Measurements from ENCODE around the gene ZNF8. TPM values are rescaled to one million over a fixed set of nuclear protein-coding genes. Genes with fewer than 3 reads are reported as not detected.

Gene ZNF8
- total and polyA plus RNA-seq, 2 donors (not counting 1 experiment from before 2014, with no cell fraction given) = 2.6 to 5.6 TPM

GRCh38 chr19:58351558-58351878 is 72.8 kb downstream of the ZNF8 start:
- no peak for DNase-seq (ENCODE audit: low read depth in 2 of 2)
- Histone ChIP-seq H3K9me3 (ENCODE audit: control insufficient read depth, insufficient read depth, low read depth, low read length) (no peaks in the 10 kb centered on the region), H3K27me3 (ENCODE audit: control insufficient read depth, insufficient read depth, low read length) (no peaks in the 10 kb centered on the region), H3K27ac (ENCODE audit: insufficient read depth, low read length) (no peak overlapping the region), H3K4me1 (ENCODE audit: control insufficient read depth, extremely low read depth, insufficient read depth, low read length) (no peaks in the 10 kb centered on the region), H4K20me1 (ENCODE audit: control insufficient read depth, extremely low read depth, insufficient read depth, low read length) (no peaks in the 10 kb centered on the region), H3K79me2 (ENCODE audit: control insufficient read depth, insufficient read depth, low read length) (no peaks in the 10 kb centered on the region), H3K4me3 (replicated peaks in 1 of 4; ENCODE audit: control extremely low read depth in 1 of 4, insufficient read depth in 1 of 4, low read depth in 3 of 4, low read length in 4 of 4) (no peak overlapping the region), H3K4me2 (ENCODE audit: extremely low read depth, insufficient read depth, low read length) (no peak overlapping the region), H3K36me3 (ENCODE audit: control insufficient read depth, insufficient read depth, low read length) (peaks cover 2% of the 10 kb centered on the region), H3K9ac (ENCODE audit: insufficient read depth, low read length) (no peak overlapping the region), H2AFZ (ENCODE audit: low read length) (no peak overlapping the region)
- TF ChIP-seq EZH2 (IDR thresholded peaks at IDR 0.05; ENCODE audit: low read length, missing control alignments) (no peak), CTCF (conservative IDR thresholded peaks at IDR 0.05 in 1 of 2, IDR thresholded peaks at IDR 0.05 in 1 of 2; ENCODE audit: low read depth in 1 of 2, low read length in 2 of 2) (no peak)

GRCh38 chr19:58351990-58352755 is 73.4 kb downstream of the ZNF8 start:
- H3K27ac ChIP-seq (ENCODE audit: insufficient read depth, low read length) = no peak overlapping the region
- no peak overlapping the region for H3K4me2 ChIP-seq (ENCODE audit: extremely low read depth, insufficient read depth, low read length)
- peaks cover 2% of the 10 kb centered on the region for H3K36me3 ChIP-seq (ENCODE audit: control insufficient read depth, insufficient read depth, low read length)
- no peaks in the 10 kb centered on the region for H3K27me3 ChIP-seq (ENCODE audit: control insufficient read depth, insufficient read depth, low read length)
- H2AFZ ChIP-seq (ENCODE audit: low read length) = no peak overlapping the region
- no peaks in the 10 kb centered on the region for H3K79me2 ChIP-seq (ENCODE audit: control insufficient read depth, insufficient read depth, low read length)
- H3K9me3 ChIP-seq (ENCODE audit: control insufficient read depth, insufficient read depth, low read depth, low read length) = no peaks in the 10 kb centered on the region
- H3K4me3 ChIP-seq (replicated peaks in 1 of 4; ENCODE audit: control extremely low read depth in 1 of 4, insufficient read depth in 1 of 4, low read depth in 3 of 4, low read length in 4 of 4) = no peak overlapping the region
- H4K20me1 ChIP-seq (ENCODE audit: control insufficient read depth, extremely low read depth, insufficient read depth, low read length) = no peaks in the 10 kb centered on the region
- TF ChIP-seq CTCF (conservative IDR thresholded peaks at IDR 0.05 in 1 of 2, IDR thresholded peaks at IDR 0.05 in 1 of 2; ENCODE audit: low read depth in 1 of 2, low read length in 2 of 2) = no peak
- TF ChIP-seq EZH2 (IDR thresholded peaks at IDR 0.05; ENCODE audit: low read length, missing control alignments) = no peak
- H3K4me1 ChIP-seq (ENCODE audit: control insufficient read depth, extremely low read depth, insufficient read depth, low read length) = no peaks in the 10 kb centered on the region
- no peak overlapping the region for H3K9ac ChIP-seq (ENCODE audit: insufficient read depth, low read length)
- no peak for DNase-seq (ENCODE audit: low read depth in 2 of 2)

Other genes starting within 250 kb of the ZNF8 start
- under 0.01 TPM in 1 of 2 replicates, not detected in the other for gene ZSCAN1, start 244.9 kb upstream of the ZNF8 start, total RNA-seq
- not detected in 2 replicates for gene ZSCAN1, start 244.9 kb upstream of the ZNF8 start, polyA plus RNA-seq
- gene ZNF135, start 219.7 kb upstream of the ZNF8 start, total RNA-seq = 6.2 and 11.2 TPM in 2 replicates
- gene ZNF135, start 219.7 kb upstream of the ZNF8 start, polyA plus RNA-seq = 5.6 and 6.6 TPM in 2 replicates
- gene ZSCAN18, start 180.7 kb upstream of the ZNF8 start, total RNA-seq = 51.6 and 71.0 TPM in 2 replicates
- gene ZSCAN18, start 180.7 kb upstream of the ZNF8 start, polyA plus RNA-seq = 13.6 and 17.6 TPM in 2 replicates
- 17.2 and 21.1 TPM in 2 replicates for gene ZNF329, start 128.2 kb upstream of the ZNF8 start, total RNA-seq
- gene ZNF329, start 128.2 kb upstream of the ZNF8 start, polyA plus RNA-seq = 6.3 and 6.8 TPM in 2 replicates
- gene ZNF274, start 95.9 kb upstream of the ZNF8 start, total RNA-seq = 25.4 and 37.5 TPM in 2 replicates
- 12.8 and 13.9 TPM in 2 replicates for gene ZNF274, start 95.9 kb upstream of the ZNF8 start, polyA plus RNA-seq
- 34.4 and 40.8 TPM in 2 replicates for gene ZNF544, start 50.0 kb upstream of the ZNF8 start, total RNA-seq
- 17.6 and 22.0 TPM in 2 replicates for gene ZNF544, start 50.0 kb upstream of the ZNF8 start, polyA plus RNA-seq
- gene ERVK3-1, start 26.4 kb downstream of the ZNF8 start, total RNA-seq = 20.0 and 25.6 TPM in 2 replicates
- gene ERVK3-1, start 26.4 kb downstream of the ZNF8 start, polyA plus RNA-seq = 36.6 and 44.7 TPM in 2 replicates
- 2.3 and 3.0 TPM in 2 replicates for gene ZSCAN22, start 48.0 kb downstream of the ZNF8 start, total RNA-seq
- gene ZSCAN22, start 48.0 kb downstream of the ZNF8 start, polyA plus RNA-seq = 2.8 and 3.0 TPM in 2 replicates
- gene A1BG, start 74.5 kb downstream of the ZNF8 start, total RNA-seq = 3.3 and 12.6 TPM in 2 replicates
- 5.0 and 8.3 TPM in 2 replicates for gene A1BG, start 74.5 kb downstream of the ZNF8 start, polyA plus RNA-seq
- 1.5 and 2.5 TPM in 2 replicates for gene ZNF497, start 83.8 kb downstream of the ZNF8 start, total RNA-seq
- gene ZNF497, start 83.8 kb downstream of the ZNF8 start, polyA plus RNA-seq = 0.03 and 0.05 TPM in 2 replicates
- 1.5 and 1.8 TPM in 2 replicates for gene ZNF837, start 102.1 kb downstream of the ZNF8 start, total RNA-seq
- 0.18 and 0.27 TPM in 2 replicates for gene ZNF837, start 102.1 kb downstream of the ZNF8 start, polyA plus RNA-seq
- gene RPS5, start 108.3 kb downstream of the ZNF8 start, total RNA-seq = 2,126 and 2,800 TPM in 2 replicates
- 1,173 and 1,532 TPM in 2 replicates for gene RPS5, start 108.3 kb downstream of the ZNF8 start, polyA plus RNA-seq
- gene RNF225, start 116.7 kb downstream of the ZNF8 start, total RNA-seq = under 0.01 TPM in 1 of 2 replicates, not detected in the other
- not detected in 2 replicates for gene RNF225, start 116.7 kb downstream of the ZNF8 start, polyA plus RNA-seq
- 16.9 and 18.8 TPM in 2 replicates for gene ZNF584, start 129.7 kb downstream of the ZNF8 start, total RNA-seq
- gene ZNF584, start 129.7 kb downstream of the ZNF8 start, polyA plus RNA-seq = 11.7 and 14.6 TPM in 2 replicates
- gene ZNF132, start 161.2 kb downstream of the ZNF8 start, total RNA-seq = 9.5 and 14.5 TPM in 2 replicates
- gene ZNF132, start 161.2 kb downstream of the ZNF8 start, polyA plus RNA-seq = 2.2 and 4.1 TPM in 2 replicates
- gene ZNF324B, start 172.7 kb downstream of the ZNF8 start, total RNA-seq = 8.9 and 9.0 TPM in 2 replicates
- 2.1 and 2.5 TPM in 2 replicates for gene ZNF324B, start 172.7 kb downstream of the ZNF8 start, polyA plus RNA-seq
- gene ZNF324, start 188.1 kb downstream of the ZNF8 start, total RNA-seq = 11.8 and 14.2 TPM in 2 replicates
- 3.9 and 4.1 TPM in 2 replicates for gene ZNF324, start 188.1 kb downstream of the ZNF8 start, polyA plus RNA-seq
- gene ZNF446, start 197.4 kb downstream of the ZNF8 start, total RNA-seq = 8.2 and 9.4 TPM in 2 replicates
- 2.4 and 2.5 TPM in 2 replicates for gene ZNF446, start 197.4 kb downstream of the ZNF8 start, polyA plus RNA-seq
- gene SLC27A5, start 233.0 kb downstream of the ZNF8 start, total RNA-seq = 6.7 and 10.1 TPM in 2 replicates
- 5.2 and 7.3 TPM in 2 replicates for gene SLC27A5, start 233.0 kb downstream of the ZNF8 start, polyA plus RNA-seq
- 4.9 and 5.9 TPM in 2 replicates for gene ZBTB45, start 240.9 kb downstream of the ZNF8 start, total RNA-seq
- 3.1 and 4.3 TPM in 2 replicates for gene ZBTB45, start 240.9 kb downstream of the ZNF8 start, polyA plus RNA-seq